Left kidney (tissue), 8 donors: ENCODE data around the gene RUBCN. TPM values are rescaled to one million over a fixed set of nuclear protein-coding genes. Genes with fewer than 3 reads are reported as not detected.
A peak's percentile ranks its signal among the peaks of the same experiment; 100 is the strongest.

Experiments used
- DNase-seq: peaks from one replicate; pipeline ENCODE4 v3.0.0-alpha.2; 2013
- long read RNA-seq, 8 donors: transcript quantifications; one replicate each; lab custom pipeline, GENCODE V29; 2026
- polyA plus RNA-seq: library from polyadenylated mRNA; unstranded; fragments of 120-200 nt; gene quantifications from one replicate; pipeline ENCODE4 v1.2.1, GENCODE V29; 2013; ENCODE audit not compliant: insufficient read length

RUBCN gene
- 16.5 TPM for polyA plus RNA-seq
- long read RNA-seq, donor 1, partial matches to known transcripts, result 0 of 3 reads
- long read RNA-seq, donor 1, other reads (novel, unspliced or antisense), result 0 of 3 reads
- long read RNA-seq, donor 2, partial matches to known transcripts, result 0 of 1 reads
- long read RNA-seq, donor 2, other reads (novel, unspliced or antisense), result 0 of 1 reads
- long read RNA-seq, donor 3, partial matches to known transcripts, result 7 of 43 reads
- long read RNA-seq, donor 3, other reads (novel, unspliced or antisense), result 35 of 43 reads
- long read RNA-seq, donor 4, partial matches to known transcripts, result 0 of 1 reads
- long read RNA-seq, donor 4, other reads (novel, unspliced or antisense), result 0 of 1 reads
- long read RNA-seq, donor 5, partial matches to known transcripts, result 0 of 1 reads
- long read RNA-seq, donor 5, other reads (novel, unspliced or antisense), result 0 of 1 reads
- long read RNA-seq, donor 6, partial matches to known transcripts, result 0 of 3 reads
- long read RNA-seq, donor 6, other reads (novel, unspliced or antisense), result 0 of 3 reads
- long read RNA-seq, donor 7, partial matches to known transcripts, result 100 of 100 reads
- long read RNA-seq, donor 7, other reads (novel, unspliced or antisense), result 0 of 100 reads
- long read RNA-seq, donor 8, result 0 reads

DNA sequence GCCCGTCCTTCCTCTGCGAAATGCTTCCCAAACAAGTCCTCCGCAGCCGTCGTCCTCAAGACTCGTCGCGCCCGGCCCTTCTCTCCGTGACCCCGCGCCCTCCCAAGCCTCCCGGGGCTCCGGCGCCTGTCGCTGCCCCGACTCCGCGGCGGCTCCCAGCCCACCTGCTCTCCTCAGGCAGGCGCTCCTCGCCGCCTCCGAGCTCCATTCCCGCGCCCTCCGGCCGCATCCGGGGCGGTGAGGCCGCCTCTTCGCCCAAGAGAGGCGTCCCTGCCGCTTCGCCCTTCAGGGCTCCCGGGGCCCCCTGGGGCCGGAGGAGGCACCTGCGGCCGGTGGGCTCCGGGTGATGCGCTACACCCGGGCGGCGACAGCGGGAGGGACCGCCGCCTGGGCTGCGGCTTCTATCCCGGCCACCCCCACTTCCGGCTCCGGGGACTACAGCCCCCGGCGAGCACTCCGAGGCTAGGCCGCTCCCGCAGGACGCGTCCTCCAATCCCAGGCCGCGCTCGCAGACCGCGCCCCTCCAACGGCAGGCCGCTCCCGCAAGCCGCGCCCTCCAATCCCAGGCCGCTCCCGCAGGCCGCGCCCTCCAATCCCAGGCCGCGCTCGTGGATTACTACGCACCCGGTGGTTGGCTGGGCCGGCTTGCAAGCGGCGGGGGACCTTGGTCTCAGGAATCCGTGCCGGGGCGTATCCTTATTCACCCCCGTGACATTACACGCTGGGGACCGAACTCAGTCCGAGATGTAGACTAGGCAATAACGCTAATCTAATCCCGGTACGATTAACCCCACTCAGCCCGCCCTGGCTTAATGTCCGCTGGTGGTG, at the start of gene RUBCN:
TSS of gene RUBCN (minus strand) at position 414 of the 828 bp plus-strand sequence. CDS start at position 229, 185 bp downstream.
- peak; percentile 90 for DNase-seq

DNA sequence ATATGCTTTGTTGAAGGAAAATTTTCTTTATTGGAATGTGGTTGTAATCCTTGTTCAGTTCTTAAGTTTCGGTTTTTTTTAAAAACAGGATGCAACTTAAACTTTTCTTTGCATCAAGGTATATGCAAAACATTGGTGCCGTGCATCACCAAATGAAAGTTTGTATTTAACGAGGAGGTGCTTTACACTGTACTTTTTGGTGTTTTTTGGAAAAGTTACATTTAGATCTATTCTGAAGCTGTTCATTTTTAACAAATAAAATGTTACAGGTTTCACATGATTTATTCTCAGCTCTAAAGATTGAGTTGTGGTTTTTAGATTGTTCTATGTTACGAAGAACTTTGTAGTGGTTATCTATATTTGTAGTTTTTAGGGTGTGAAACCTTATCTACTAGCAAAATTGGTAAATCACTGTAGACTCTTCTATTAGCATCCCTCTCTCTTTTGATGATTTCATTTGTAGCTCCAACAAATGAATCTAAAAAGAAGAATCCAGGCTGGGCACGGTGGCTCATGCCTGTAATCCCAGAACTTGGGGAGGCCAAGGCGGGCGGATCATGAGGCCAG, 47.4 kb upstream of the RUBCN start:
- no peak for DNase-seq

DNA sequence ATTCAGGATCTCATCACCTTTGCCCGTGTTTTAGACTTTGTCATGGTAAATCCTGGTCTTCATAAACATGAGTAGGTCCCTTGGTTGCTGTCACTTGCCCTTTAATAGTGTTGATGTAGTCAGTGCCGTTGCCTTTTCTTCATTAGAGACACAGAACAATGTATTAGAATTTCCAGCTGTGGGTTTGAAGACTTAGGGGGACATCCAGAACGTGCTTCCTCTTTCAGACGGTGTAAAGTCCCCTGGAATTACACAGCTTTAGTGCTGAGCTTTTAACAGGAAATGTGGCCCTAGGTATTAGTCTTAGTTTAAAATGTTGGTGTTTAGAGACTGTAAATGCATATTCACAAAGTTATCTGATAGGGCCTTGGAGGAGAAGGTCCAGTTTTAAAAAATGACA, 45.5 kb upstream of the RUBCN start:
- no peak for DNase-seq

DNA sequence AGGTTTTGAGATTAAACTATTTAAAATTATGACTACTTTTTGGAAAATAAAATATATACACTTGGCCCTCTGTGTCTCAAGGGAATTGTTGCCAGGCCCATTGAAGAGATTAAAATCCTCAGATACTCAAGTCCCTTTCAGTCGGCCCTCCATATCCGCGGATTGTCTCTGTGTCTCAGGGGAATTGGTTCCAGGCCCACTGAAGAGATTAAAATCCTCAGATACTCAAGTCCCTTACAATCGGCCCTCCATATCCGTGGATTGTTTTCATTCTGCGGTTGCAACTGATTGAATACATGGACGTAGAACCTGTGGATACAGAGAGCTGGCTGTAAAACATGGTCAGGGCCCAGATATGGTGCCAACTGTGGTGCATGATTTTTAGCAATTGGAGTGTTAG, 38.6 kb upstream of the RUBCN start:
- no peak for DNase-seq

DNA sequence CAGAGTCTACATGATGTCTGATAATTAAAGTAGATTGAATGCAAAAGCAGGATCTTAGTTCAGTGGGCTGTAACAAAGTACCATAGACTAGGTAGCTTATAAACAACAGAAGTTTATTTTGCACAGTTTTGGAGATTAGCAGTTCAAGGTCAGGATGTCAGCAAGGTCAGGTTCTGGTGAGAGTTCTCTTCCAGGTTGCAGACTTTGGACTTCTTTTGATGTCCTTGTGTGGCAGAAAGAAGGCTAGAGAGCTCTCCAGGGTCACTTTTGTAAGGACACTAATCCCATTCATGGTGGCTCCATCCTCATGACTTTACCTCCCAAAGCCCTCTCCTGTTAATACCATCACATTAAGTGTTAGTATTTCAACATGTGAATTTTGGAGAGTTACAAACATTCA, 25.1 kb upstream of the RUBCN start:
- DNase-seq, result no peak

DNA sequence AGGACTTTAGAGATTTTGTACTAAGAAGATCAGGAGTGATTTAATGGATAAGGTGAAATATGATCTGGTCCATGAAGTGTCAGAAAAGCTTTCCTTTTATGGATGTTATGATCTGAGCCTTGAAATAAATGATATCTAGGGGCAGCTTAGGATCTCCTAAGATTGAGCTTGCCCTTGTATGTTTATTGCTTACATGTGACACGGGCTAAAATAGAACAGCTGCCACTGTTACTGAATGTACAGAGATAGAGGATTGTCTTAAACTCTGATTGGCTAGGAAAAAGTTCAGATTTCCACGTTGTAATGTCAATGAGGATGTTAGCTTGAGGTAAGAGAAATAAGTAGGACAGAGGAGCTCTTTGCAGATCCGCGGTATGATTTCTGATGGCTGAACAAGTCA, 21.8 kb upstream of the RUBCN start:
- no peak for DNase-seq

DNA sequence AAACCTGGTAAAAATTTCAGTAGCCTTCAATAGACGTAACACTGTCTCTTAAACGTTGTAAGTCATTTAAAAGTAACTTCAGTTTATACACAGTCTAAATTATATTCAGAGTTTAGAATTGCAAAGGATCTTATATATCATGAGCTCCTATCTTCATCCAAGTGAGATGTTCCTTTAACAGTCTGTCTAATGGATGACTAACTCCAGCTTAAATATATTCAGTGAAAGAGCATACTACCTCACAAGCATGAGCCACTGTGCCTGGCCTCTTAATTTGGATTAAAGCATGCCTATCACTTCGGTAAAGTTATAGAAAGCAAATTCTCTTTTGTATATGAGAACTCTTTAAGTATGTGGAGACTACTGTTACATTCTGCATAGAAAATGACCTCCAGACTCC, 20.0 kb upstream of the RUBCN start:
- no peak for DNase-seq

DNA sequence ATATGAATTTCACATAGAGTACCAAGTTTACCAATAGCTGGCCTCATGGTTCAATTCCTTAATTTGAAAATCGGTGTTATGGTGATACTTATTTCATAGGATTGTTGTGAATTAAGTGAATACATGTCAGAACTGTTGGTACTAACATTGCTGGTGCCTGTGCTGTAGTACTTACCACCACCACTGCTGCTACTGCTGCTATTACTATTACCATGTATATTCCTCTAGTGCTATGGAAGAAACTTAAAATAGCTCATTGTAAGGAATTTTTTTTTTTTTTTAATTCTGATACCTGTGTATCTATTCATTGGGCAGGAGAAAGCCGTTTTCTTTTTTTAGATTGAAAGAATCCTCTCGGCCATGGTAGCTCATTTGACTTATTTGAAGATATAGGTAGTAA, 16.6 kb upstream of the RUBCN start:
- no peak for DNase-seq

DNA sequence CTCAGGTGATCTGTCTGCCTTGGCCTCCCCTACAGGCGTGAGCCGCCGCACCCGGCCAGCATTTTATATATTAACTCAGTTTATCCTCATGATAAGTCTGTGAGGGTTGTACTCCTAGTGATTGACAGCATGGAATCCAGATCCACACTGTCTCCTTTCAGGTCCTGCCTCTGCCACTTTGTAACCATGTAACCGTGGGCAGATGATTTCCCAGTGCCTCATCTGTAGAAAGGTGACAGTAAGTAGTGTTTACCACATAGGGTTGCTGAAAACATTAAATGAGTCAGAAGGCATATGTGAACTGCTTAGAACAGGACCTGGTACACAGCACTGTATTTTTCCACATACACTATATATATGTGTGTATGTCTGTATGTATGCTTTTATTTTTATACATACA, 15.4 kb upstream of the RUBCN start:
- DNase-seq, result no peak

DNA sequence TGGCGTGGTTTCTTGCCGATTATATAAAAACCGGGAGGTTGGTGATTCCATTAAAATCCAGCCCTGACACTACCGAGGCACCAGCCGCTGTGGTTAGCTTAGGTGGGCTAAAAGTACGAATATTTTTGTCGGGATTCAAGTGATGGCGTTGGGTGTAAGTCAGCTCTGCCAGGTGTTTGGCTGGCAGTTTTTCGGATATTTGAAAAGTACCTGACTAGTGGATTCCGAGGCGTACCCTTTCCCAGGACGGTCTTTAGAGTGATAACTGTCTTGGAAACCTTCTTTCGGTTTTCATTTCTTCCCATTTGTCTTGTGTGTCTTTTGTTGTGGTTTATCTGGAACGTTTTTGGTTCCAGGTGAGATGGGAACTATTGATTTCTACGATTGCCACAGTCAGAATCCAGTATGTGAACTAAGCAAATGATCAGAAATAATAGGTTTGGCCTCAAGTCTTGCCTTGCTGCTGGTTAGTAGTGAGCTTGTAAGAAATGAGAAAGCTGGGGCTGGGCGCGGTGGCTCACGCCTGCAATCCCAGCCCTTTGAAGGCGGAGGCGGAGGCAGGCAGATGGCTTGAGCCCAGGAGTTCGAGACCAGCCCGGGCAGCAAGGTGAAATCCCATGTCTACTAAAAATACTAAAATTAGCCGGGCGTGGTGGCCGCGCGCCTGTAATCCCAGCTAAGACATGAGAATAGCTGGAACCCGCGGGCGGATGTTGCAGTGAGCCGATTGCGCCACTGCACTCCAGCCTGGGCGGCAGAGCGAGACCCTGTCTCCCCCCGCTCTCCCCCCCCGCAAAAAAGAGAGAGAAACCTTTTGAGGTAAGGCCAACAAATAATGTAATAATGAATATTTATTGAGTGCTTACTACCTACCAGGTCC, 14.4 kb upstream of the RUBCN start:
- peak; percentile 21 for DNase-seq

DNA sequence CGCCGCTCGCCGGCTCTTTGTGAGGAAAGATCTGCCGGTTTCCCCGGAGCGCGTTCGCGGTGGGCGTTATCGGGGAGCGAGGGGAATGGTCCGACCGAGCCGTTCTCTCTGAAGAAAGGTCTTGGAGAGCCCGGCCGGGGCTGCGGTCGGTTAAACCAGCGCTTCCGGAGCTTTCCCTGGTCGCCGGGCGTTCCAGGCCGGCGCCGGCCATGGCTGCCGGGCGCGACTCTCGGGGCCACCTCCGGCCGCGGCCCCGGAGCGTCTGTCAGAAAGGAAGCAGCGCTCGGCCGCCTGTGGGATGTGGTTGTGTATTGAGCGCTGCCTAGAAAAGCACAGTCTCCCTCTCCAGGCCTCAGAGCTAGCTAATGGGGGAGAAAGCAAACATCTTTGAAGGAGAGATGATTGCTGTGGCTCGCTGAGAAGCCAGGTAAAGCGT, 13.7 kb upstream of the RUBCN start:
- DNase-seq, result peak; percentile 50

DNA sequence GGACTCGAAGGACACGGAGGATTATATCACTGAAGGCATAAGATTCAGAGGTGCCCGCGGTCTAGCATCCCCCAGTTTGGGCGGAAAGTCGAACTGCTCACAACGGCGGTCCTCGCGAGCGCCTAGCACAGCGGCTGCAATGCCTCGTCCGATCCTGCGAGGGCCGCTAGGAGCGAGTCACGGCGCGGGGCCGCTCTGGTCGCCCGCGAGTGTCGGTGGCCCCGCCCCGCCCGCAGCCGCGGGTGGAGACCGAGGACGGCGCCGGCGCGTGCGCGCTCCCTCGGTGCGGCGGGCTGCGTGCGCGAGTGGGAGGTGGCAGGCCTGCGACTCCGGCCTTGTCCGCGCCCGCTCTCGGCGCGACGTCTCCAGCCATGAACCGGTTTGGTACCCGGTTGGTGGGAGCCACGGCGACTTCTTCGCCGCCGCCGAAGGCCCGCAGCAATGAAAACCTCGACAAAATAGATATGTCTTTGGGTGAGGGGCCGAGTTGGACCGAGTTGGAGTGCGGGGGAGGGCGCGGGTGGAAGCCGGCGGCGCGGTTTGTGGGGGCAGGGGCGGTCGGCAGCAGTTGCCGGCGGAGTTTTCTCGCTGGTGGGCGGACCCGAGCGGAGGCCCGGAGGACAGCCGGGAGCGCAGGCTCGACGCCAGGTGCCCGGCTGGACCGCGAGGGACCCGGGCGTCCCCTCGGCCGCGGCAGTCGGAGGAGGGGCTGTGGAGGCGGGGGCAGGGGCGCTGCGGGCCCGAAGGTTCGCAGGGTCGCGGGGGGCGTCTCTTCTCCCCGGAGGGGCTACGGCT, 13.1 kb upstream of the RUBCN start, which contains the start of gene FYTTD1:
TSS of gene FYTTD1 (plus strand) at position 283 of the 795 bp plus-strand sequence. CDS start at position 372, 89 bp downstream.
- DNase-seq, result peak; percentile 85

DNA sequence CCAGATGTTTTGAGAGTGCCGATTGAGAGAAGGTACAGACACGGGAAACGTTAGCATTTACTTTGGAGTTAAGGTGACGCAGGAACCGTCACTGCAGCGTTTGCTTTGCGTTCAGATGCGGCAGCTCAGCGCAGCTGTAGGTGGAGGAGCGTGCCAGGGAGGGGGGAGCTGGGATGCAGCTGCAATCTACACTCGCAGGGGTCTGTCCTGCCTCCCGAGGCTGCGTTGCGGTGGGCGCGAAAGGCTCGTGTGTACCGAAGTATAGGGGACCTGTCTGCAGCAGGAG, 12.6 kb upstream of the RUBCN start:
- DNase-seq, result peak; percentile 43

DNA sequence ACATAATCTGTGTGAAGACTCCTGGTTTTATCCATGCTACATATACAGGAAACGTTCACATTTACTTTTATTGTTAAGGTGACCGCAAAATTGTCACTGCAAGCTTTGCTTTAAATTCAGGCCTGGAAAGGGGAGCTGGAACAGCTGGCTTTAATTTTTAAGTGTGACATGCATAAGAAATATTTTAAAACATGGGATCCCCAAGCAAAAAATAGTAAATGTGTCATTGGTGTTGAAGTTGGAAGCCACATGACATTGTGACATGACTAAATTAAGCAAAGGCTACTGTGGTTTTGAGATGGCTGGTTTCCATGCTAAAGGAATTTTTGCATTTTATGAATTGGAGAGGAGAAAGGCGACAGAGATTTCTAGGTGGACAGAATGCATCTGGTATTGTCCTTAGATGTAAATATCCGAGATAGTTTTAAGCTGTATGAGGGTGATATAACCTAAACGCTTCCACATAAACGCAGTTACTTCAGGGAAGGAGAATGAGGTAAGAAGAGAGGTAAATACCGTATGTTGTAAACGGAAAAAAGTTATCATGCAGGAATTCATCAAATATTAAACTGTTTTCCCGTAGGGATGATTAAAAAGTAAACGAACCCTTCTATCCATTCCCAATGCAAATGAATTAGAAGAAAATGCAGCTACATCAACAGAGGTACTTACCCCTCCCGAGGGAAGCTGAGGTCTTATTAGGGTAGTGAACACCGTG, 12.1 kb upstream of the RUBCN start:
- no peak for DNase-seq

DNA sequence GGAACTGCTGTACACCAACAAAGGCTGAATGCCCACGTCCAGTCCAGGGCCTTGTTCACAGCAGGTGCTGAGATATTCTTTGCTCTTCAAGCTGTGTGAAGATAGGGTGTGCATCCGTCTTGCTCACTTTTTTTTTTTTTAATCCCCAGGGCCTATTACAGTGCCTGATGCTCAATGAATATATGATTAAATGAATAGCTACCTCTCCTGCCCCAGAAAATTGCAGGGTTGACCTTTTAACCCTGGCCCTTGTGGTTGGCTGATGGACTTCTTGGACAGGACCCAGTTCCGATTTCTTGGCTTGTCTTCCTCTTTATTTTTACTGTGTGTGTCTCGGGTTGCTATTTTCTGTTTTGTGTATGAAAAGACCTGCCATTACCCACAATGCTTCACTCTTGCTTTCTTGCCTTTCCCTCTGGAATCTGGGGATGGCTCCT, 10.1 kb upstream of the RUBCN start:
- no peak for DNase-seq

DNA sequence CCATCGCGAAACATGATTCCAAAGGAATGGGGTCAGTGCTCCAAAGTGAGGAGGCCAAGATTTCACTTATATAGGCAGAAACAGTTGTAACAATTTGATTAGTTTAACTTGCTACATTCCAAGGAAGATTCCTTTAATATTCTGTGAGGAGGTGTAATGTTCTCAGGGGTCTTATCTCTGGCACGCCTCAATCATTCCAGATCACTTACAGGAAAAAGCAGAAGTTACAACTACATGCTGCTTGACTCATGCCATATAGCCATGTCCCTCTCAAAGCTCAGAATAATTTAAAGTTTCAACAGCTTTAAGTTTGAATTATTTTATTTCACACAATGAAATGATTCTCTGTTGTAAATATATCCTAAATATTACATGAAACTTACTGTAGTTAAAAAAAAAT, 9.5 kb upstream of the RUBCN start:
- no peak for DNase-seq

DNA sequence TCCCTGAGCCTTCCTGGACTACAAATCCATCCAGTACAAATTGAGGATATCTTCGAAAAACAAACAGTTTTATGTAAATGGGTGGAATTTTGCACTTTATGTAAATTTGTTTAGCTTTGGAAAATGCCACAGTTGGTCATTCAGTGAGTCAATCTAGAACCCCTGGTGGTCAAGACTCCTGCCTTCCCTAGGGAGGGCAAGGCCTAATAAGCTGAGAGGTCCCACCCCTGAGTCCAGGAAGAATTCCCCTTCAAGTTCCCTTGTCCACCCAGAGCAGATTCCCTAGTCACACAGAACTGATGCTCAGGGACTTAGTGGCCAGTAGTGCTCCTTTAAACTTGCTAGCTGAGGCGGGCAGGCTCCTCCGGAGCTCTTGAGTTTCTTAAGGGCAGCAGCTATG, 6.1 kb upstream of the RUBCN start:
- no peak for DNase-seq

DNA sequence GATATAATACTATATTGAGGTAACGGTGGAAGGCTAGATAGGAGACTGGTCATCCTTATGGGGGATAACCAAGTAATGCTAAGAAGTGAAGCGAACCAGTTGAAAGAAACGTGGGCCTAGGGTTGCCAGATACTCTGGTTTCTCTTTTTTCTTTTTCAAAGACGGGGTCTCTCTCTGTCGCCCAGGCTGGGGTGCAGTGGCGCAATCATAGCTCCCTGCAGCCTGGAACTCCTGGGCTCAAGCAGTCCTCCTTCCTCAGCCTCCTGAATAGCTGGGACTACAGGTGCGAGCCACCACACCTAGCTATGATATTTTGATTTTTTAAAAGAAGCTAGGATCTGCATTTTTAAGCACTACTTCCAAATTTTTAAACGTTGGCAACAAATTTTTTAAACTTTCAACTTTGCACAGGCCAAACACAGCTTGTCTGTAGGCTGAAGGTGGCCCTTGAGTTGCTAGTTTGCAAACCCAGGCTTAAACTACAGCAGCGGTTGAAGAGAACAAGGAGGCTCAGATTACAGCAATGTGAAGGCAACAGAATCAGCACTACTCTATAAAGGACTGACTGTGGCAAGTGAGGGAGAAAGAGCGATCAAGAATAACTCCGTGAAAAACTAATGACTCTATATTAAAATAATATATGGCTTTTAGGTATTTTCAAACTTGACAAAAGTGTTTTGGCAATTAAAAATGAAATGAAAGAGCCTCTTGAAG, 1.2 kb upstream of the RUBCN start:
- DNase-seq, result no peak

DNA sequence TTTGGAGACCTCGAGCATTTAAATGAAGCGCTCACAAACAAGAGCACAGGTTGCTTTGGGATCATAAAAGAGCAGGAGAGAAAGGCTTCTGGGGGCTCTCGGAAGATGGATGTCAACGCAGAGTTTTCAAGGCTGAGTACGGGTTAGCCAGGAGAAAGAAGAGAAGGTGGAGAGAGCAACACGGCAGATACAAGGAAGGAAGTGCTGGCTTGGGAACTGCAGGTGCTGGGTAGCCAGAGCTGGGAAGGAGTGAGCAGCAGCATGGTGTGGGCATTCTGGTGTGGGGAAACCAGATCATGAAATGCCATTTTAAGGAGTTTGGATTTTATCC, 580 bp upstream of the RUBCN start:
- DNase-seq, result no peak
